Mononuclear cell (primary cell): ENCODE results near the gene TMEM221. TPM values are rescaled to one million over a fixed set of nuclear protein-coding genes. Genes with fewer than 3 reads are reported as not detected.
A peak's percentile ranks its signal among the peaks of the same experiment; 100 is the strongest.

Source experiments
- H3K27me3 ChIP-seq: 2 replicates; pipeline ENCODE4 v1.6.0; 2011; ENCODE audit warnings: low read length, control low read depth; ENCODE audit not compliant: insufficient read depth
- H3K4me1 ChIP-seq: 2 replicates; pipeline ENCODE4 v1.5.1; 2011; ENCODE audit warnings: mild to moderate bottlenecking, low read length, control low read depth; ENCODE audit not compliant: insufficient read depth
- H3K4me3 ChIP-seq: 2 replicates; pipeline ENCODE4 v1.5.1; 2011; ENCODE audit warnings: mild to moderate bottlenecking, low read length, moderate library complexity
- H3K9me3 ChIP-seq: 2 replicates; pipeline ENCODE4 v1.5.1; 2011; ENCODE audit warnings: low read depth, mild to moderate bottlenecking, control low read depth, low read length
- total RNA-seq: library from RNA; depleted of rRNA; stranded (reverse); fragments of >200 nt; gene quantifications from one replicate; pipeline ENCODE4 v1.2.3, GENCODE V29; 2012

Gene TMEM221
- total RNA-seq, 1 donor, result not detected

DNA sequence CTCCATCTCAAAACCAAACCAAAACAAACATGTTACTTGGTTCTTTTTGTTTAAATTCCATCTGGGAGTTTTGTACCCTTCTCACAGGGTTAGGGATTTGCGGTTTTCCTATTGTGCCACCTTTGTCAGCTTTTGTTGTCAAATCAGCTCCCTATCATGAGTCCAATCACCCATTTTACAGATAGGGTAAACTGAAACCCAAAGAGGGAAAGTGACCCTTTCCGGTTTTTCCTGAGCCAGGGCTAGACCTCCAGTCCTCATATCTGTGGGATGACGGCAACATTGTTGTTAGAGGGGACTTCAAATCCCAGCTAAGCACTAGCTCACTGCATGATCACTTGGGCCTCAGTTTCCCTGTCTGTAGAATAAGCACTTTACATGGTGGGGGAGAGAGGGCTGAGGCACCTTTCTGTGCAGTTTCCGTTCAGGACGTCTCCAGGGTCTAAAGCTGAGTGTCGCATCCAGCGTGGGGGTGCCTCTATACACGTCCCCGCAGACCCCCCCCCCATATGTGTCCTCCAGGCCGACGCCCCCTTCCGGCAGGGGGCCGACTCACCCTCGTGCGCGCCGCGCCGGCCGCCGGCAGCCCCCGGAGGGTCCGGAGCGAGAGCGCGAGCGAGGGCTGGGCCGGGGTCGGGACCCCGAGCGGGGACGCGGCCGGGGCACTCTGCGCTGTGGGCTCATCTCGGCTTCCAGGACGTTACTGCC, 58.4 kb downstream of the TMEM221 start:
- H3K4me3 ChIP-seq, result peak overlapping the region; percentile 33
- no peaks in the 10 kb centered on the region for H3K27me3 ChIP-seq
- H3K4me1 ChIP-seq, result peaks cover 35% of the 10 kb centered on the region
- H3K9me3 ChIP-seq, result no peaks in the 10 kb centered on the region

DNA sequence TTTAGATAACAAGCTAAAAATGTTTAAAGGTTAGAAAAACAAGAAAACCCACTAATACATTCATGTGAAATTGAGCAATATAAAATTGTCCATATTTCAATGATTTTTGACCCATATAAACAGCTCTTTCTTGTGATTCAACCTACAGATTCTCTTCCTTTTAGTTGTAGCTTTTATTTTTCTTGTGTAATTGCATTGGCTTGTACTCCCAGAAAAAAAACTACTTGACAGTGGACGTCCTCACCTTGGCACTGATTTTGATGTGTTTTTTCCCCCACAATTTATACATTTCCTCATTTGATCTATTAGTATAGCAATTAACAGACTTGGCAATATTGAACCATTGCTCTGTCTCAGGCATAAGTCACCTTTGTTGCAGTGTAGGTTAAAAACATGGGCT, 59.2 kb downstream of the TMEM221 start:
- H3K27me3 ChIP-seq, result no peaks in the 10 kb centered on the region
- no peaks in the 10 kb centered on the region for H3K9me3 ChIP-seq
- peaks cover 26% of the 10 kb centered on the region for H3K4me1 ChIP-seq
- H3K4me3 ChIP-seq, result no peak overlapping the region

GRCh38 chr19:17385878-17386611, 62.4 kb downstream of the TMEM221 start:
- Histone ChIP-seq H3K4me3 (no peak overlapping the region), H3K9me3 (no peaks in the 10 kb centered on the region), H3K27me3 (no peaks in the 10 kb centered on the region), H3K4me1 (peaks cover 26% of the 10 kb centered on the region)

Other genes with a start within 250 kb of the TMEM221 start
- 8.6 TPM for gene USE1, start 233.3 kb downstream of the TMEM221 start, total RNA-seq
- 2.1 TPM for gene OCEL1, start 222.4 kb downstream of the TMEM221 start, total RNA-seq
- gene NR2F6, start 202.7 kb downstream of the TMEM221 start, total RNA-seq, result 2.1 TPM
- gene USHBP1, start 183.9 kb downstream of the TMEM221 start, total RNA-seq, result under 0.01 TPM
- 27.3 TPM for gene BABAM1, start 181.2 kb downstream of the TMEM221 start, total RNA-seq
- gene ANKLE1, start 166.8 kb downstream of the TMEM221 start, total RNA-seq, result 0.94 TPM
- 4.9 TPM for gene ABHD8, start 145.2 kb downstream of the TMEM221 start, total RNA-seq
- 22.8 TPM for gene MRPL34, start 142.8 kb downstream of the TMEM221 start, total RNA-seq
- gene DDA1, start 139.1 kb downstream of the TMEM221 start, total RNA-seq, result 13.7 TPM
- 5.5 TPM for gene ANO8, start 113.8 kb downstream of the TMEM221 start, total RNA-seq
- 11.3 TPM for gene GTPBP3, start 111.1 kb downstream of the TMEM221 start, total RNA-seq
- gene PLVAP, start 71.3 kb downstream of the TMEM221 start, total RNA-seq, result 0.63 TPM
- gene CCDC194, start 54.5 kb downstream of the TMEM221 start, total RNA-seq, result 0.42 TPM
- gene BST2, start 43.0 kb downstream of the TMEM221 start, total RNA-seq, result 25.1 TPM
- 13.1 TPM for gene MVB12A, start 28.6 kb downstream of the TMEM221 start, total RNA-seq
- not detected for gene NXNL1, start 12.3 kb upstream of the TMEM221 start, total RNA-seq
- 5.8 TPM for gene SLC27A1, start 21.9 kb upstream of the TMEM221 start, total RNA-seq
- 43.0 TPM for gene PGLS, start 63.0 kb upstream of the TMEM221 start, total RNA-seq
- gene COLGALT1, start 107.0 kb upstream of the TMEM221 start, total RNA-seq, result 25.3 TPM
- gene UNC13A, start 239.7 kb upstream of the TMEM221 start, total RNA-seq, result under 0.01 TPM